PC-3 (cell line): ENCODE results near the gene SPCS3.

Experiments used
- CTCF ChIP-seq: fragments of 300-600 bp; sonication (generic); conservative IDR thresholded peaks from 2 replicates; pipeline ENCODE4 v1.5.1; 2017; ENCODE audit warnings: antibody characterized with exemption, low read depth, mild to moderate bottlenecking, low read length
- EZH2 ChIP-seq: fragments of 300-600 bp; sonication (generic); IDR thresholded peaks from one replicate; pipeline ENCODE4 v1.6.1; 2017; ENCODE audit warnings: antibody characterized with exemption, mild to moderate bottlenecking, low read length; ENCODE audit not compliant: unreplicated experiment

GRCh38 chr4:176340871-176341685, 21.3 kb downstream of the SPCS3 start:
- TF ChIP-seq CTCF (peak; percentile 77), EZH2 (no peak)
